Esophagus muscularis mucosa (tissue), 4 donors: ENCODE measurements around the gene KCTD16. TPM values are rescaled to one million over a fixed set of nuclear protein-coding genes. Genes with fewer than 3 reads are reported as not detected.

Experiments
- DNase-seq: peaks from one replicate; pipeline ENCODE4 v3.0.0-alpha.2; 2017; ENCODE audit errors: extremely low spot score
- H3K27ac ChIP-seq, 4 donors: fragments of 200-600 bp; sonication (generic); replicated peaks in 1 of 4; 1 replicate in 3 of 4; 2 replicates in 1 of 4; pipeline ENCODE4 v1.5.1; 2016 to 2019; ENCODE audit warnings: mild to moderate bottlenecking in 1 of 4
- H3K27me3 ChIP-seq, 4 donors: fragments of 200-600 bp; sonication (generic); one replicate each; pipeline versions ENCODE4 v1.5.1 to v1.6.0; 2016 to 2019
- H3K36me3 ChIP-seq, 4 donors: fragments of 200-600 bp; sonication (generic); one replicate each; pipeline ENCODE4 v1.5.1; 2016 to 2019
- H3K4me1 ChIP-seq, 4 donors: fragments of 200-600 bp; sonication (generic); one replicate each; pipeline ENCODE4 v1.5.1; 2016 to 2019
- H3K4me3 ChIP-seq, 4 donors: fragments of 200-600 bp; sonication (generic); 1 replicate in 2 of 4; 2 replicates in 2 of 4; pipeline ENCODE4 v1.5.1; 2016 to 2019; ENCODE audit warnings: mild to moderate bottlenecking in 4 of 4, moderate library complexity in 1 of 4
- H3K9me3 ChIP-seq, 4 donors: fragments of 200-600 bp; sonication (generic); 1 replicate in 3 of 4; 2 replicates in 1 of 4; pipeline ENCODE4 v1.5.1; 2016 to 2019
- CTCF ChIP-seq, 3 experiments: fragments of 200-600 bp in 2 of 3; fragments of 450-650 bp in 1 of 3; sonication (generic) in 2 of 3; IDR thresholded peaks; one replicate each; pipeline ENCODE4 v1.5.1; 2017 to 2019; ENCODE audit warnings: antibody characterized with exemption in 3 of 3, mild to moderate bottlenecking in 2 of 3, moderate library complexity in 1 of 3
- EP300 ChIP-seq: sonication (generic); formaldehyde crosslinking; IDR thresholded peaks from one replicate; pipeline ENCODE4 v1.6.1; 2017; ENCODE audit warnings: antibody characterized with exemption
- POLR2A ChIP-seq: fragments of 450-650 bp; IDR thresholded peaks from one replicate; pipeline ENCODE4 v1.6.1; 2017; ENCODE audit warnings: antibody characterized with exemption, moderate library complexity, mild to moderate bottlenecking, low read depth
- POLR2AphosphoS5 ChIP-seq, 2 donors: sonication (generic); formaldehyde crosslinking; IDR thresholded peaks; one replicate each; pipeline ENCODE4 v1.6.1; 2017; ENCODE audit warnings: antibody characterized with exemption in 2 of 2
- WGBS: methylation state at CpG from one replicate; pipeline ENCODE4 v1.1.5; 2018; 5-methylcytosine and 5-hydroxymethylcytosine counted together
- intact Hi-C: fragments of 100-400 bp; cut with DNase I; formaldehyde crosslinking; loops from one replicate; pipeline ENCODE4 v1.15.1; 2023
- total RNA-seq, 4 donors: library from RNA; depleted of rRNA; stranded (reverse); fragments of >200 nt; gene quantifications; one replicate each; pipeline versions ENCODE4 v1.1.0 to v1.2.1, GENCODE V29; 2016

Gene KCTD16
- total RNA-seq, 4 donors from 2014 or later = under 0.01 to 0.11 (median under 0.01) TPM; not detected in 1

- WGBS = 44% methylated on average over 2 of the region's 2 CpGs
- no peaks in the 10 kb centered on the region for H3K27me3 ChIP-seq
- no peaks in the 10 kb centered on the region for H3K4me1 ChIP-seq
- H3K4me3 ChIP-seq = no peak overlapping the region
- no peak overlapping the region for H3K27ac ChIP-seq
- no peak for TF ChIP-seq POLR2A
- TF ChIP-seq EP300 = no peak
- no peak for TF ChIP-seq CTCF (IDR thresholded peaks at IDR 0.05)
- TF ChIP-seq POLR2AphosphoS5 (IDR thresholded peaks at IDR 0.05) = no peak
- no peaks in the 10 kb centered on the region for H3K36me3 ChIP-seq
- no peak for DNase-seq
- H3K9me3 ChIP-seq = no peaks in the 10 kb centered on the region
- intact Hi-C loops = no loop called here
These were observed 79.2 kb downstream of the KCTD16 start for GRCh38 chr5:144249755-144250464.

DNA sequence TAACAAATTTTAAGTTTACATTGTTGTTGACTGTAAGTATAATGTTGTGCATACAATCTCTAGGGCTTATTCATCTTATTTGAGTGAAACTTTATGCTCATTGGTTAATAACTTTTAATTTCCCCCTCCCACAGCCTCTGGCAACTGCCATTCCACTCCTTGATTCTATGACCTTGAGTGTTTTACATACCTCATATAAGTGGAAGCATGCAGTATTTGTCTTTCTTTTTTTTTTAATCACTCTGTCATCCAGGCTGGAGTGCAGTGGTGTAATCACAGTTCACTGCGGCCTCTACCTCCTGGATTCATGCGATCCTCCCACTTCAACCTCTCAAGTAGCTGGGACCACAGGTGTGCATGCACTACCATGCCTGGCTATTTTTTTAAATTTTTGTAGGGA, 83.9 kb downstream of the KCTD16 start:
- Histone ChIP-seq H3K9me3 (no peaks in the 10 kb centered on the region), H3K4me1 (no peaks in the 10 kb centered on the region), H3K27me3 (peaks cover 0 to 8% (median 0%) of the 10 kb centered on the region in 4 donors), H3K4me3 (no peak overlapping the region), H3K36me3 (no peaks in the 10 kb centered on the region), H3K27ac (no peak overlapping the region)
- TF ChIP-seq CTCF (IDR thresholded peaks at IDR 0.05) (no peak), POLR2AphosphoS5 (IDR thresholded peaks at IDR 0.05) (no peak)
- intact Hi-C loops = no loop called here
- 86% methylated on average over 2 of the region's 2 CpGs for WGBS
- no peak for DNase-seq

DNA sequence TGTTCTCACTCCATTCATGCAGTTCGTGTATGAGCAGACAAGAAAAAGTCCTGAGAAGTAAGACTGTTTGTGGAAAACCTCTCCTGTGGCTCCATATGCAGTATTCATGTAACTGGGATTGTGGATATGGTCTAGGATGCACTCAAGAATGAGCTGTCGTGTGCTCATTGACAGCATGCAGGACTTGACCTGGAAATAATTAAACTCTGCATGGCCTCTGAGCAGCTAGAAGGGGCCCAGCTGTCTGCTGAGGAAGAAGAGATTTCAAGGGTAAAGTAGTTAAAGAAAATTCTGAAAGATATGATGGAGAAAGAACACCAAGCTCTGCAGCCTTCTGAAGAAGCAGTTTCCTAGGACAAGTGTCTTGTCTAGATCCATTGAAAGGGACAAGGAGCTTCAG, 89.4 kb downstream of the KCTD16 start:
- TF ChIP-seq POLR2AphosphoS5 (IDR thresholded peaks at IDR 0.05) = no peak
- no peak for TF ChIP-seq CTCF (IDR thresholded peaks at IDR 0.05)
- TF ChIP-seq POLR2A = no peak
- TF ChIP-seq EP300 = no peak
- no peak overlapping the region for H3K27ac ChIP-seq
- no peaks in the 10 kb centered on the region for H3K36me3 ChIP-seq
- WGBS = 35% methylated on average over 2 of the region's 2 CpGs
- no peak for DNase-seq
- H3K9me3 ChIP-seq = no peaks in the 10 kb centered on the region
- peaks cover 0 to 8% (median 0%) of the 10 kb centered on the region in 4 donors for H3K27me3 ChIP-seq
- no peaks in the 10 kb centered on the region for H3K4me1 ChIP-seq
- no peak overlapping the region for H3K4me3 ChIP-seq
- intact Hi-C loops = no loop called here

DNA sequence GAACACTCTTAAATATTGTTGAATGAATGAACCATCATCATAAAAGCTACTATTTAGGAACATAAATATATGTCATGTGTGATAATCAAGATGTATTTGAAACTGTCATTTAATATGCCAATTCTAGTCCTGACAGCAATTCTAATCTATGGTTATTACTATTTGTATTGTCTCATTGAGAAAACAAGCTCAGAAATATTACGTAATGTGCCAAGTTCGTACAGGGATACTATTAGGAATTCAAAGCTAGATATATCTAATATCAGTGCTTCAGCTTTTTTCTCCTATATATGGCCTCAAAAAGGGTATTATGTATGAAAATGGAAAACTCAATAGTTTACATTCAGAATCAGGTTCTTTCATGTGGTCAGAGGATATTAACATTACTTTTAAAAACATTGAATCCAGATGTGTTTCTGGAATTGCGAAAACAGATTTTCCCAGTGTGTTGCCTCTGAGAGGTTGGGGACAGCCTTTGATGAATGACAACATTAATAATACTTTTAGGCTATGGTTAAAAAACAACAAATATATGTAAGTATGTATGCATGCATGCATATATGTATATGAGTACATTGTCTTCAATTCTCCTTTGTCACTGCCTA, 95.1 kb downstream of the KCTD16 start:
- TF ChIP-seq POLR2AphosphoS5 (IDR thresholded peaks at IDR 0.05) (no peak), CTCF (IDR thresholded peaks at IDR 0.05) (no peak), POLR2A (no peak), EP300 (no peak)
- intact Hi-C loops = no loop called here
- no peaks in the 10 kb centered on the region for H3K4me1 ChIP-seq
- DNase-seq = no peak
- no peak overlapping the region for H3K27ac ChIP-seq
- no peak overlapping the region for H3K4me3 ChIP-seq
- H3K36me3 ChIP-seq = no peaks in the 10 kb centered on the region
- peaks cover 0 to 4% (median 0%) of the 10 kb centered on the region in 4 donors for H3K27me3 ChIP-seq
- WGBS = 73% methylated on average over 3 of the region's 3 CpGs
- no peaks in the 10 kb centered on the region for H3K9me3 ChIP-seq
